ENCODE data around the gene TRAF6. TPM values are rescaled to one million over a fixed set of nuclear protein-coding genes. Genes with fewer than 3 reads are reported as not detected.

The TRAF6 gene
- total and polyA plus RNA-seq, 2 experiments from 2014 or later = 9.5 to 12.7 TPM

- H2AFZ ChIP-seq = no peak overlapping the region
- TF ChIP-seq CTCF (IDR thresholded peaks at IDR 0.05; ENCODE audit: poor library complexity) = no peak
- no peak for TF ChIP-seq EZH2phosphoT487 (IDR thresholded peaks at IDR 0.05; ENCODE audit: low read depth, severe bottlenecking, unreplicated experiment)
- no peak for TF ChIP-seq EZH2 (IDR thresholded peaks at IDR 0.05; ENCODE audit: borderline replicate concordance)
Observed at GRCh38 chr11:36449561-36450096, 60.4 kb downstream of the TRAF6 start.

GRCh38 chr11:36447947-36448346 is 62.1 kb downstream of the TRAF6 start:
- no peak overlapping the region for H3K4me2 ChIP-seq
- TF ChIP-seq CTCF (IDR thresholded peaks at IDR 0.05; ENCODE audit: poor library complexity) (no peak), EZH2phosphoT487 (IDR thresholded peaks at IDR 0.05; ENCODE audit: low read depth, severe bottlenecking, unreplicated experiment) (no peak), EZH2 (IDR thresholded peaks at IDR 0.05; ENCODE audit: borderline replicate concordance) (no peak)
- H3K79me2 ChIP-seq = no peaks in the 10 kb centered on the region
- WGBS (ENCODE audit: low lambda C conversion rate, missing lambda C conversion rate) = 67% methylated on average over 8 of the region's 8 CpGs
- H4K20me1 ChIP-seq (ENCODE audit: insufficient read depth, poor library complexity, severe bottlenecking) = no peaks in the 10 kb centered on the region
- H3K9me3 ChIP-seq (ENCODE audit: low read depth) = no peaks in the 10 kb centered on the region
- no peaks in the 10 kb centered on the region for H3K9me2 ChIP-seq (replicated peaks; ENCODE audit: insufficient read depth)
- no peak overlapping the region for H2AFZ ChIP-seq
- DNase-seq (ENCODE audit: low spot score) = no peak
- no peak overlapping the region for H3K4me3 ChIP-seq
- no peaks in the 10 kb centered on the region for H3K27me3 ChIP-seq
- H3K4me1 ChIP-seq (ENCODE audit: insufficient read depth) = peaks cover 10% of the 10 kb centered on the region
- H3K36me3 ChIP-seq (replicated peaks; ENCODE audit: insufficient read depth, low read depth) = no peaks in the 10 kb centered on the region
- H3K27ac ChIP-seq = no peak overlapping the region

More at GRCh38 chr11:36449561-36450096, 60.4 kb downstream of the TRAF6 start:
- Histone ChIP-seq H3K27me3 (no peaks in the 10 kb centered on the region), H3K9me3 (ENCODE audit: low read depth) (no peaks in the 10 kb centered on the region), H3K9me2 (replicated peaks; ENCODE audit: insufficient read depth) (no peaks in the 10 kb centered on the region), H3K79me2 (no peaks in the 10 kb centered on the region), H4K20me1 (ENCODE audit: insufficient read depth, poor library complexity, severe bottlenecking) (no peaks in the 10 kb centered on the region), H3K4me3 (no peak overlapping the region), H3K36me3 (replicated peaks; ENCODE audit: insufficient read depth, low read depth) (no peaks in the 10 kb centered on the region), H3K4me2 (peak overlapping the region; percentile 9), H3K4me1 (ENCODE audit: insufficient read depth) (peaks cover 23% of the 10 kb centered on the region), H3K27ac (no peak overlapping the region)
- DNase-seq (ENCODE audit: low spot score) = no peak
- WGBS (ENCODE audit: low lambda C conversion rate, missing lambda C conversion rate) = 89% methylated on average over 5 of the region's 5 CpGs

GRCh38 chr11:36447514-36447913 is 62.6 kb downstream of the TRAF6 start:
- Histone ChIP-seq H3K36me3 (replicated peaks; ENCODE audit: insufficient read depth, low read depth) (no peaks in the 10 kb centered on the region), H3K27ac (no peak overlapping the region), H3K4me3 (no peak overlapping the region), H3K4me2 (no peak overlapping the region), H3K9me3 (ENCODE audit: low read depth) (no peaks in the 10 kb centered on the region), H4K20me1 (ENCODE audit: insufficient read depth, poor library complexity, severe bottlenecking) (no peaks in the 10 kb centered on the region), H3K27me3 (no peaks in the 10 kb centered on the region), H3K4me1 (ENCODE audit: insufficient read depth) (peaks cover 6% of the 10 kb centered on the region), H2AFZ (no peak overlapping the region), H3K79me2 (no peaks in the 10 kb centered on the region), H3K9me2 (replicated peaks; ENCODE audit: insufficient read depth) (no peaks in the 10 kb centered on the region)
- DNase-seq (ENCODE audit: low spot score) = no peak
- TF ChIP-seq EZH2phosphoT487 (IDR thresholded peaks at IDR 0.05; ENCODE audit: low read depth, severe bottlenecking, unreplicated experiment) (no peak), CTCF (IDR thresholded peaks at IDR 0.05; ENCODE audit: poor library complexity) (no peak), EZH2 (IDR thresholded peaks at IDR 0.05; ENCODE audit: borderline replicate concordance) (no peak)
- 73% methylated on average over 2 of the region's 2 CpGs for WGBS (ENCODE audit: low lambda C conversion rate, missing lambda C conversion rate)

Data from hepatocyte (in vitro differentiated cells).